Liver (tissue), 9 donors: Measurements from ENCODE around the gene TENM3. TPM values are rescaled to one million over a fixed set of nuclear protein-coding genes. Genes with fewer than 3 reads are reported as not detected.
"Not testable (repeated sequence)": the region's sequence is repeated elsewhere in the genome, so short reads cannot be mapped to it uniquely, and the experiment has no call there.

Experiments used
- DNase-seq: peaks from one replicate; pipeline ENCODE4 v3.0.0-alpha.2; 2017; ENCODE audit warnings: low spot score
- H3K27ac ChIP-seq, 2 donors: one replicate each; pipeline ENCODE4 v1.7.0; 2013; ENCODE audit warnings: inconsistent platforms in 2 of 2, low read length in 2 of 2, control low read depth in 1 of 2, low read depth in 1 of 2, mild to moderate bottlenecking in 1 of 2
- H3K27me3 ChIP-seq, 4 donors: one replicate each; pipeline versions ENCODE4 v1.6.1 to v1.7.0; 2013; ENCODE audit warnings: low read length in 3 of 4, inconsistent platforms in 1 of 4, mild to moderate bottlenecking in 1 of 4, moderate library complexity in 1 of 4; ENCODE audit not compliant: control insufficient read depth in 4 of 4, insufficient read depth in 4 of 4
- H3K36me3 ChIP-seq, 4 donors: one replicate each; pipeline versions ENCODE4 v1.6.1 to v1.7.0; 2013; ENCODE audit warnings: low read length in 3 of 4, mild to moderate bottlenecking in 3 of 4, low read depth in 1 of 4, moderate library complexity in 1 of 4; ENCODE audit not compliant: control insufficient read depth in 4 of 4, insufficient read depth in 3 of 4
- H3K4me1 ChIP-seq, 4 donors: one replicate each; pipeline versions ENCODE4 v1.6.1 to v1.7.0; 2013; ENCODE audit warnings: low read length in 3 of 4, mild to moderate bottlenecking in 3 of 4, moderate library complexity in 1 of 4; ENCODE audit not compliant: control insufficient read depth in 4 of 4, insufficient read depth in 4 of 4
- H3K4me3 ChIP-seq, 3 donors: one replicate each; pipeline versions ENCODE4 v1.6.1 to v1.7.0; 2013; ENCODE audit warnings: low read length in 3 of 3, control low read depth in 1 of 3, low read depth in 1 of 3, mild to moderate bottlenecking in 1 of 3
- H3K9ac ChIP-seq, 2 donors: one replicate each; pipeline ENCODE4 v1.7.0; 2013; ENCODE audit warnings: low read length in 2 of 2, mild to moderate bottlenecking in 2 of 2, moderate library complexity in 2 of 2, control low read depth in 1 of 2, low read depth in 1 of 2
- H3K9me3 ChIP-seq, 4 donors: one replicate each; pipeline versions ENCODE4 v1.6.1 to v1.7.0; 2013; ENCODE audit warnings: low read length in 3 of 4; ENCODE audit not compliant: control insufficient read depth in 4 of 4
- CTCF ChIP-seq: fragments of 150-350 bp; IDR thresholded peaks from 2 replicates; pipeline ENCODE4 v1.5.1; 2017; ENCODE audit warnings: improper control_type of control experiment, low read depth, low read length; ENCODE audit not compliant: missing input control
- EGR1 ChIP-seq, 2 donors: IDR thresholded peaks; 2 replicates each; pipeline ENCODE4 v1.6.1; 2016 to 2018; ENCODE audit warnings: antibody characterized with exemption in 2 of 2, low read depth in 2 of 2
- HNF4A ChIP-seq, 2 donors: conservative IDR thresholded peaks; 2 replicates each; pipeline ENCODE4 v1.6.1; 2016; ENCODE audit warnings: antibody characterized with exemption in 2 of 2, mild to moderate bottlenecking in 2 of 2
- HNF4G ChIP-seq: IDR thresholded peaks from 2 replicates; pipeline ENCODE4 v1.6.1; 2016; ENCODE audit warnings: antibody characterized with exemption
- JUND ChIP-seq, 2 donors: IDR thresholded peaks; 2 replicates each; pipeline ENCODE4 v1.6.1; 2016; ENCODE audit warnings: antibody characterized with exemption in 2 of 2
- MAX ChIP-seq: IDR thresholded peaks from 2 replicates; pipeline ENCODE4 v1.6.1; 2016; ENCODE audit warnings: antibody characterized with exemption
- RAD21 ChIP-seq, 2 donors: IDR thresholded peaks; 2 replicates each; pipeline ENCODE4 v1.6.1; 2016; ENCODE audit warnings: antibody characterized with exemption in 2 of 2, mild to moderate bottlenecking in 2 of 2
- SP1 ChIP-seq: IDR thresholded peaks from 2 replicates; pipeline ENCODE4 v1.6.1; 2018; ENCODE audit warnings: antibody characterized with exemption, mild to moderate bottlenecking
- ZBTB33 ChIP-seq: IDR thresholded peaks from 2 replicates; pipeline ENCODE4 v1.6.1; 2016; ENCODE audit warnings: antibody characterized with exemption
- WGBS: extraction: QIAGEN DNeasy Blood & Tissue Kit; methylation state at CpG from one replicate; pipeline ENCODE4 v1.1.7; 2013; 5-methylcytosine and 5-hydroxymethylcytosine counted together
- polyA plus RNA-seq, 2 donors: library from polyadenylated mRNA; stranded (reverse) in 1 of 2; unstranded in 1 of 2; fragments of 200-250 nt in 1 of 2; fragments of >200 nt in 1 of 2; fragmentation: Nextera tagmentation in 1 of 2; extraction: Ambion mirVana in 1 of 2; gene quantifications; one replicate each; pipeline versions ENCODE4 v1.2.1 to v1.2.3, GENCODE V29; 2013 to 2015
- total RNA-seq, 2 donors: library from RNA; depleted of rRNA; stranded (reverse); fragments of >200 nt; gene quantifications; one replicate each; pipeline ENCODE4 v1.2.3, GENCODE V29; 2014
- donor health status: healthy.
- donor health status: healthy.
- donor health status: healthy.
- donor health status: healthy.
- donor health status: healthy.

TENM3 gene
- total and polyA plus RNA-seq, 4 donors = 0.32 to 16.8 (median 0.70) TPM

GRCh38 chr4:182810103-182810615, 567.0 kb downstream of the TENM3 start:
- no peak overlapping the region for H3K9ac ChIP-seq
- H3K36me3 ChIP-seq = no peaks in the 10 kb centered on the region
- H3K27me3 ChIP-seq = no peaks in the 10 kb centered on the region
- TF ChIP-seq HNF4A (conservative IDR thresholded peaks at IDR 0.05) (no peak), SP1 (no peak), RAD21 (IDR thresholded peaks at IDR 0.05) (no peak), HNF4G (no peak), JUND (IDR thresholded peaks at IDR 0.05) (no peak)
- no peak overlapping the region for H3K27ac ChIP-seq
- no peak overlapping the region for H3K4me3 ChIP-seq
- H3K9me3 ChIP-seq = peaks cover 0 to 7% (median 4%) of the 10 kb centered on the region in 4 donors
- peaks cover 0 to 5% (median under 1%) of the 10 kb centered on the region in 4 donors for H3K4me1 ChIP-seq
- no peak for DNase-seq
- 96% methylated on average over 4 of the region's 4 CpGs for WGBS

- no peak overlapping the region for H3K9ac ChIP-seq
- TF ChIP-seq ZBTB33 (no peak), MAX (no peak), CTCF (no peak), JUND (IDR thresholded peaks at IDR 0.05) (no peak), EGR1 (IDR thresholded peaks at IDR 0.05; ENCODE audit: low read depth in 2 of 2) (no peak)
- no peaks in the 10 kb centered on the region for H3K36me3 ChIP-seq
- H3K9me3 ChIP-seq = peaks cover 0 to 7% (median 4%) of the 10 kb centered on the region in 4 donors
- H3K27ac ChIP-seq = no peak overlapping the region
- H3K4me3 ChIP-seq = no peak overlapping the region
- H3K27me3 ChIP-seq = no peaks in the 10 kb centered on the region
- DNase-seq = no peak
- H3K4me1 ChIP-seq = no peaks in the 10 kb centered on the region
- WGBS = 80% methylated on average over 4 of the region's 4 CpGs
Measured at GRCh38 chr4:182812916-182813315, 569.7 kb downstream of the TENM3 start.

GRCh38 chr4:182814065-182814464, 570.9 kb downstream of the TENM3 start:
- not testable (repeated sequence) for H3K27ac ChIP-seq, H3K4me1 ChIP-seq, H3K27me3 ChIP-seq, H3K36me3 ChIP-seq, DNase-seq, H3K4me3 ChIP-seq, H3K9ac ChIP-seq, H3K9me3 ChIP-seq
- 90% methylated on average over 8 of the region's 9 CpGs for WGBS
